ENCODE measurements around the gene DHX40.

DNA sequence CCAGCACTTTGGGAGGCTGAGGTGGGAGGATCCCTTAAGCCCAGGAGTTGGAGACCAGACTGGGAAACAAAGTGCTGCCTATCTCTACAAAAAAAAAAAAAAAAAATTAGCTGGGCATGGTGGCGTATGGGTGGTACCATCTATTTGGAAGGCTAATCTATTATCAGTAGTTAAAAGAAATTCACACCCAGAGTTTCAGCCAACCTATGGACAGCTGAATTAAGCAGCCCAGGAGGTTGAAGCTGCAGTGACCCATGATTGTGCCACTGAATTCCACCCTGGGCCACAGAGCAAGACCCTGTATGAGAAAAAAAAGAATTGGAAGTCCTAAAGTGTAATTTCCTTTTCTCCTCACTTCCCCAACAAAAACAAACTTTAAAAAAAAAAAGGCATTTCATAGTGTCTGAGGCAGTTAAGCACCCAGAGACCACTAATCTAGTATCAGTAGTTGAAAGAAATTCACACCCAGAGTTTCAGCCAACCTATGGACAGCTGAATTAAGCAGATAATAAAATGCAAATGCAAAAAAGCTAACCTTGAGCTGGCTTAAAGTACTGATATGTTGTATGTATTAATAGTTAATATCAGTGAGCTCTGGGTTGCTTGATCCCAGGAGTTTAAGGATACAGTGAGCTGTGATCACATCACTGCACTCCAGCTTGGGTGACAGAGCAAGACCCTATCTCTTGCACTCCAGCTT is 72.4 kb downstream of the DHX40 start:
- TF ChIP-seq, protein P1, sequence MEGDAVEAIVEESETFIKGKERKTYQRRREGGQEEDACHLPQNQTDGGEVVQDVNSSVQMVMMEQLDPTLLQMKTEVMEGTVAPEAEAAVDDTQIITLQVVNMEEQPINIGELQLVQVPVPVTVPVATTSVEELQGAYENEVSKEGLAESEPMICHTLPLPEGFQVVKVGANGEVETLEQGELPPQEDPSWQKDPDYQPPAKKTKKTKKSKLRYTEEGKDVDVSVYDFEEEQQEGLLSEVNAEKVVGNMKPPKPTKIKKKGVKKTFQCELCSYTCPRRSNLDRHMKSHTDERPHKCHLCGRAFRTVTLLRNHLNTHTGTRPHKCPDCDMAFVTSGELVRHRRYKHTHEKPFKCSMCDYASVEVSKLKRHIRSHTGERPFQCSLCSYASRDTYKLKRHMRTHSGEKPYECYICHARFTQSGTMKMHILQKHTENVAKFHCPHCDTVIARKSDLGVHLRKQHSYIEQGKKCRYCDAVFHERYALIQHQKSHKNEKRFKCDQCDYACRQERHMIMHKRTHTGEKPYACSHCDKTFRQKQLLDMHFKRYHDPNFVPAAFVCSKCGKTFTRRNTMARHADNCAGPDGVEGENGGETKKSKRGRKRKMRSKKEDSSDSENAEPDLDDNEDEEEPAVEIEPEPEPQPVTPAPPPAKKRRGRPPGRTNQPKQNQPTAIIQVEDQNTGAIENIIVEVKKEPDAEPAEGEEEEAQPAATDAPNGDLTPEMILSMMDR (IDR thresholded peaks at IDR 0.05; ENCODE audit: insufficient read depth, low read length, poor library complexity, severe bottlenecking), result no peak
- TF ChIP-seq EZH2phosphoT487 (conservative IDR thresholded peaks at IDR 0.05; ENCODE audit: low read length), result no peak

Data from SU-DHL-6 (cell line).